Skeletal muscle tissue (tissue), 4 donors: ENCODE results near the gene CNOT11. TPM values are rescaled to one million over a fixed set of nuclear protein-coding genes. Genes with fewer than 3 reads are reported as not detected.
"Not testable (repeated sequence)": the region's sequence is repeated elsewhere in the genome, so short reads cannot be mapped to it uniquely, and the experiment has no call there.

Source experiments
- H3K27ac ChIP-seq: one replicate; pipeline ENCODE4 v1.7.0; 2013; ENCODE audit warnings: mild to moderate bottlenecking, low read depth, low read length, inconsistent platforms
- H3K27me3 ChIP-seq, 3 donors: one replicate each; pipeline ENCODE4 v1.7.0; 2013; ENCODE audit warnings: low read length in 3 of 3; ENCODE audit not compliant: control insufficient read depth in 3 of 3, insufficient read depth in 3 of 3
- H3K36me3 ChIP-seq, 3 donors: one replicate each; pipeline ENCODE4 v1.7.0; 2013; ENCODE audit warnings: low read length in 3 of 3; ENCODE audit not compliant: control insufficient read depth in 3 of 3, insufficient read depth in 3 of 3
- H3K4me1 ChIP-seq, 3 donors: one replicate each; pipeline ENCODE4 v1.7.0; 2013; ENCODE audit warnings: low read length in 3 of 3, mild to moderate bottlenecking in 3 of 3; ENCODE audit not compliant: control insufficient read depth in 3 of 3, insufficient read depth in 3 of 3
- H3K4me3 ChIP-seq, 3 donors: one replicate each; pipeline ENCODE4 v1.7.0; 2013; ENCODE audit warnings: low read length in 3 of 3
- H3K9ac ChIP-seq, 3 donors: one replicate each; pipeline ENCODE4 v1.7.0; 2013; ENCODE audit warnings: low read length in 3 of 3, mild to moderate bottlenecking in 3 of 3, moderate library complexity in 2 of 3, low read depth in 1 of 3
- H3K9me3 ChIP-seq, 3 donors: one replicate each; pipeline ENCODE4 v1.7.0; 2013; ENCODE audit warnings: low read length in 3 of 3; ENCODE audit not compliant: control insufficient read depth in 3 of 3
- total RNA-seq: library from RNA; depleted of rRNA; stranded (reverse); fragments of >200 nt; gene quantifications from one replicate; pipeline ENCODE4 v1.2.3, GENCODE V29; 2014
- donor health status: Osteomylitis.

Gene CNOT11
- total RNA-seq, 1 donor from 2014 or later: 19.8 TPM

GRCh38 chr2:101231937-101232730 is 20.6 kb upstream of the CNOT11 start:
- Histone ChIP-seq H3K4me3 (no peak overlapping the region), H3K9ac (no peak overlapping the region), H3K27ac (no peak overlapping the region), H3K9me3 (no peaks in the 10 kb centered on the region), H3K27me3 (no peaks in the 10 kb centered on the region), H3K4me1 (no peaks in the 10 kb centered on the region), H3K36me3 (no peaks in the 10 kb centered on the region)

- no peaks in the 10 kb centered on the region for H3K4me1 ChIP-seq
- H3K9ac ChIP-seq: no peak overlapping the region
- no peak overlapping the region for H3K27ac ChIP-seq
- H3K9me3 ChIP-seq: no peaks in the 10 kb centered on the region
- H3K4me3 ChIP-seq: no peak overlapping the region
- H3K36me3 ChIP-seq: no peaks in the 10 kb centered on the region
- no peaks in the 10 kb centered on the region for H3K27me3 ChIP-seq
Observed at GRCh38 chr2:101232770-101233169, 19.9 kb upstream of the CNOT11 start.

GRCh38 chr2:101234169-101234938 is 18.3 kb upstream of the CNOT11 start:
- Histone ChIP-seq H3K9ac (no peak overlapping the region), H3K4me1 (no peaks in the 10 kb centered on the region), H3K4me3 (no peak overlapping the region), H3K36me3 (no peaks in the 10 kb centered on the region), H3K27me3 (no peaks in the 10 kb centered on the region), H3K9me3 (no peaks in the 10 kb centered on the region), H3K27ac (no peak overlapping the region)

- H3K9ac ChIP-seq, H3K4me3 ChIP-seq, H3K4me1 ChIP-seq, H3K36me3 ChIP-seq, H3K9me3 ChIP-seq, H3K27ac ChIP-seq, H3K27me3 ChIP-seq: not testable (repeated sequence)
Observed at GRCh38 chr2:101235956-101236355, 16.7 kb upstream of the CNOT11 start.

GRCh38 chr2:101237944-101238343 is 14.7 kb upstream of the CNOT11 start:
- H3K27me3 ChIP-seq, H3K27ac ChIP-seq, H3K9ac ChIP-seq, H3K4me1 ChIP-seq, H3K4me3 ChIP-seq, H3K36me3 ChIP-seq, H3K9me3 ChIP-seq: not testable (repeated sequence)

GRCh38 chr2:101238930-101239759 is 13.5 kb upstream of the CNOT11 start:
- no peaks in the 10 kb centered on the region for H3K4me1 ChIP-seq
- H3K27me3 ChIP-seq: no peaks in the 10 kb centered on the region
- no peaks in the 10 kb centered on the region for H3K36me3 ChIP-seq
- no peaks in the 10 kb centered on the region for H3K9me3 ChIP-seq
- H3K27ac ChIP-seq: no peak overlapping the region
- no peak overlapping the region for H3K4me3 ChIP-seq
- H3K9ac ChIP-seq: no peak overlapping the region

- not testable (repeated sequence) for H3K4me3 ChIP-seq, H3K27me3 ChIP-seq, H3K27ac ChIP-seq, H3K9me3 ChIP-seq, H3K36me3 ChIP-seq, H3K4me1 ChIP-seq, H3K9ac ChIP-seq
Observed at GRCh38 chr2:101239760-101240118, 12.9 kb upstream of the CNOT11 start.

GRCh38 chr2:101240694-101241093 is 12.0 kb upstream of the CNOT11 start:
- not testable (repeated sequence) for H3K27ac ChIP-seq, H3K4me1 ChIP-seq

GRCh38 chr2:101241158-101241557 is 11.5 kb upstream of the CNOT11 start:
- H3K4me3 ChIP-seq: no peak overlapping the region
- H3K27ac ChIP-seq: no peak overlapping the region
- no peaks in the 10 kb centered on the region for H3K4me1 ChIP-seq
- no peak overlapping the region for H3K9ac ChIP-seq
- no peaks in the 10 kb centered on the region for H3K9me3 ChIP-seq
- H3K36me3 ChIP-seq: no peaks in the 10 kb centered on the region
- no peaks in the 10 kb centered on the region for H3K27me3 ChIP-seq

More at GRCh38 chr2:101240694-101241093, 12.0 kb upstream of the CNOT11 start:
- H3K9ac ChIP-seq, H3K9me3 ChIP-seq, H3K4me3 ChIP-seq, H3K27me3 ChIP-seq, H3K36me3 ChIP-seq: not testable (repeated sequence)

- H3K9me3 ChIP-seq, H3K27ac ChIP-seq, H3K27me3 ChIP-seq, H3K9ac ChIP-seq, H3K4me3 ChIP-seq, H3K4me1 ChIP-seq, H3K36me3 ChIP-seq: not testable (repeated sequence)
Observed at GRCh38 chr2:101244373-101244772, 8.3 kb upstream of the CNOT11 start.
